ENCODE measurements around the gene DLL3. TPM values are rescaled to one million over a fixed set of nuclear protein-coding genes. Genes with fewer than 3 reads are reported as not detected.

DLL3 gene
- total RNA-seq, 2 donors from 2014 or later, result not detected

DNA sequence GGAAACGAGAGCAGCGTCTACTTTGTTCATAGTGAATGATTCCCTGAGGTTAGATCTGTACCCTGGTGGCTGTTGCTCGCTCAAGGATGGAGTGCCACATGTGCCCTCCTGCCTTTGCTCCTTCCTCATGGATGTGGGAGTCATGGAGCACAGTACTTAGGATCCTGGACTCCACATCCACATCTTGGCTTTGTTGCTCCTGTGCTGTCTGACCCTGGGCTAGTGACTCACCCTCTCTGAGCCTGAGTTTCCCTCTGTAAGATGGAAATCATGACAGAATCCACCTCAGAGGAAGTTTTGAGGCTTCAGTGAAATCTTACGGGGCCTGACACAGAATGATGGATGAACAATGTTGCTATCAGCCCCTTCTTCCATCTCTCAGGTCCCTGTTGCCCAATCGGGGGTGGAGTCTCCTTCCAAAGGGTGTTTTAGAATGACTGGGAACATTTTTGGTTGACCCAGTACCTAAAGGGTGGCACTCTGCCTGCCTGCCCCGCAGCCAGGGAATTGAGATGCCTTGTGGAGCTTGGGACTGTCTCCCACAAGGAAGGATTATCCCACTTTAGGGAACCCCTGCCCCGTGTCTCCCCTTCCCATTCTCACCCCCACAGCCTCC is 27.9 kb upstream of the DLL3 start:
- H3K36me3 ChIP-seq (replicated peaks in 1 of 2; ENCODE audit: insufficient read depth in 1 of 2, low read depth in 2 of 2), result peaks cover 27 to 77% of the 10 kb centered on the region in 2 donors

GRCh38 chr19:39471756-39472536 is 26.8 kb upstream of the DLL3 start:
- Histone ChIP-seq H3K9me3 (no peaks in the 10 kb centered on the region), H3K27me3 (no peaks in the 10 kb centered on the region), H3K4me1 (no peaks in the 10 kb centered on the region), H3K27ac (no peak overlapping the region), H3K36me3 (replicated peaks in 1 of 2; ENCODE audit: insufficient read depth in 1 of 2, low read depth in 2 of 2) (peaks cover 27 to 70% of the 10 kb centered on the region in 2 donors), H3K4me3 (no peak overlapping the region)
- WGBS, 2 donors, result 89 to 97% methylated on average over 3 to 8 of the region's 8 CpGs
- TF ChIP-seq, protein P1, sequence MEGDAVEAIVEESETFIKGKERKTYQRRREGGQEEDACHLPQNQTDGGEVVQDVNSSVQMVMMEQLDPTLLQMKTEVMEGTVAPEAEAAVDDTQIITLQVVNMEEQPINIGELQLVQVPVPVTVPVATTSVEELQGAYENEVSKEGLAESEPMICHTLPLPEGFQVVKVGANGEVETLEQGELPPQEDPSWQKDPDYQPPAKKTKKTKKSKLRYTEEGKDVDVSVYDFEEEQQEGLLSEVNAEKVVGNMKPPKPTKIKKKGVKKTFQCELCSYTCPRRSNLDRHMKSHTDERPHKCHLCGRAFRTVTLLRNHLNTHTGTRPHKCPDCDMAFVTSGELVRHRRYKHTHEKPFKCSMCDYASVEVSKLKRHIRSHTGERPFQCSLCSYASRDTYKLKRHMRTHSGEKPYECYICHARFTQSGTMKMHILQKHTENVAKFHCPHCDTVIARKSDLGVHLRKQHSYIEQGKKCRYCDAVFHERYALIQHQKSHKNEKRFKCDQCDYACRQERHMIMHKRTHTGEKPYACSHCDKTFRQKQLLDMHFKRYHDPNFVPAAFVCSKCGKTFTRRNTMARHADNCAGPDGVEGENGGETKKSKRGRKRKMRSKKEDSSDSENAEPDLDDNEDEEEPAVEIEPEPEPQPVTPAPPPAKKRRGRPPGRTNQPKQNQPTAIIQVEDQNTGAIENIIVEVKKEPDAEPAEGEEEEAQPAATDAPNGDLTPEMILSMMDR (IDR thresholded peaks at IDR 0.05), result no peak
- no peak for TF ChIP-seq POLR2A (IDR thresholded peaks at IDR 0.05)
- intact Hi-C loops (cut with DNase I), result loop anchor here (10.0 kb wide), 1 partner anchor 63 kb away; the partner anchor contains the start of gene EID2B
- no peak for DNase-seq
- no peak for ATAC-seq

More for the DNA sequence above, 27.9 kb upstream of the DLL3 start:
- no peaks in the 10 kb centered on the region for H3K27me3 ChIP-seq
- no peak for TF ChIP-seq POLR2A (IDR thresholded peaks at IDR 0.05)
- TF ChIP-seq, protein P1 (IDR thresholded peaks at IDR 0.05), result no peak
- 73 to 89% methylated on average over 6 to 7 of the region's 7 CpGs for WGBS, 2 donors
- H3K27ac ChIP-seq, result no peak overlapping the region
- intact Hi-C loops (cut with DNase I), result loop anchor here (10.0 kb wide), 1 partner anchor 64 kb away; the partner anchor contains the start of gene EID2B
- DNase-seq, result no peak
- H3K4me1 ChIP-seq, result no peaks in the 10 kb centered on the region
- H3K4me3 ChIP-seq, result no peak overlapping the region
- no peaks in the 10 kb centered on the region for H3K9me3 ChIP-seq
- ATAC-seq, result no peak

DNA sequence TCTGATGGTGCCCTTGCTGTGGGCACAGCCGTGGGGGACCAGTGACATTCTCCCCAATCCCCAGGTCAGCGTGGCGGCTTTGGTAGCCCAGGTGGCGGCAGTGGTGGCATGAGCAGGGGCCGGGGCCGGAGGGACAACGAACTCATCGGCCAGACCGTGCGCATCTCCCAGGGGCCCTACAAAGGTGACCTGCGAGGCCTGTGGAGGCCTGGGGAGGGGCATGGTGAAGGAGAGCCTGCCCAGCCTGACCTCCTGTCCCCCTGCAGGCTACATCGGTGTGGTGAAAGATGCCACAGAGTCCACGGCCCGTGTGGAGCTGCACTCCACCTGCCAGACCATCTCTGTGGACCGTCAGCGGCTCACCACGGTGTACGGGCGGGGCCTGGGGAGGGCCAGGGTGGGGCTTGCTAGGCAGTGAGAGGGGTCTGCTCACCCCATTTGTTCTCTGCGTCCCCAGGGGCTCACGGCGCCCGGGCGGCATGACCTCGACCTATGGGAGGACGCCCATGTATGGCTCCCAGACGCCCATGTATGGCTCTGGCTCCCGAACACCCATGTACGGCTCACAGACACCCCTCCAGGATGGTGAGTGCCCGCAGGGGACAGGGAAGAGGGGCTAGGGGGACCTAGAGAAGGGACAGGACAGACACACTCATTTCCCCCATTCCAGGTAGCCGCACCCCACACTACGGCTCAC is 25.9 kb upstream of the DLL3 start:
- Histone ChIP-seq H3K4me3 (no peak overlapping the region), H3K27ac (no peak overlapping the region), H3K36me3 (replicated peaks in 1 of 2; ENCODE audit: insufficient read depth in 1 of 2, low read depth in 2 of 2) (peaks cover 26 to 66% of the 10 kb centered on the region in 2 donors), H3K27me3 (no peaks in the 10 kb centered on the region), H3K9me3 (no peaks in the 10 kb centered on the region), H3K4me1 (no peaks in the 10 kb centered on the region)
- ATAC-seq (no peak), DNase-seq (no peak)
- WGBS, 2 donors, result 88 to 97% methylated on average over 10 to 25 of the region's 32 CpGs
- TF ChIP-seq, protein P1 (IDR thresholded peaks at IDR 0.05), result no peak
- TF ChIP-seq POLR2A (IDR thresholded peaks at IDR 0.05), result no peak
- intact Hi-C loops (cut with DNase I), result loop anchor here (10.0 kb wide), 1 partner anchor 62 kb away; the partner anchor contains the start of gene EID2B

DNA sequence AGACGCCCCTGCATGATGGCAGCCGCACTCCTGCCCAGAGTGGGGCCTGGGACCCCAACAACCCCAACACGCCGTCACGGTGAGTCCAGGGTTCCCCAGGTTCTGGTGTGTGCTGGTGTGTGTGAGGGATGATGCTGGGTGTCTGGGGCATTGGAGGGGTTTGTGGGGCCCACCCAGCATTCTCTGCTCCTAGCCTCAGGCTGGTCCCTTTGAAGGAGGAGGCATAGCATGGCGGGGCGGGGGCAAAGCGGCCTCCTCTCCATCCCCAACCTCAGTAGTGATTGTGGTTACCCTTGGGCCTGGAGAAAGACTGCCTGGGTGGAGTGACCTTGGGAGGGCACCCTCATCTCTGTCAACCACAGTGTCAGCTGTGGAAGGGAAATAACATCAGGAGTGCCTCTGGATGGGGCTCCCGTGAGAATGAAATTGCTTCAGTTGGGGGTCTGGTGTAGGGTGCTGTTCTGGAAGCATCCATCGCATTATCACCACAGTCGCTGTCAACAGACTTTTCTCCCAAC is 25.2 kb upstream of the DLL3 start:
- Histone ChIP-seq H3K27me3 (no peaks in the 10 kb centered on the region), H3K4me1 (no peaks in the 10 kb centered on the region), H3K27ac (no peak overlapping the region), H3K9me3 (no peaks in the 10 kb centered on the region), H3K4me3 (no peak overlapping the region), H3K36me3 (replicated peaks in 1 of 2; ENCODE audit: insufficient read depth in 1 of 2, low read depth in 2 of 2) (peaks cover 20 to 61% of the 10 kb centered on the region in 2 donors)
- DNase-seq, result no peak
- intact Hi-C loops (cut with DNase I), result loop anchor here (10.0 kb wide), 1 partner anchor 61 kb away; the partner anchor contains the start of gene EID2B
- 83 to 93% methylated on average over 5 to 8 of the region's 11 CpGs for whole genome bisulfite sequencing, 2 donors
- TF ChIP-seq, protein P1 (IDR thresholded peaks at IDR 0.05), result no peak
- TF ChIP-seq POLR2A (IDR thresholded peaks at IDR 0.05), result no peak
- ATAC-seq, result no peak
